Brain pericyte (primary cell): ENCODE measurements around the gene CEMP1.

Source experiments
- DNase-seq: peaks from one replicate; pipeline ENCODE4 v3.0.0-alpha.2; 2012; ENCODE audit warnings: low read depth, low spot score

The CEMP1 gene

GRCh38 chr16:2520097-2520783, 11.0 kb downstream of the CEMP1 start, which contains the start of gene AMDHD2:
Gene AMDHD2, plus strand, starts transcription at chr16:2520371. Its CDS starts 88 bp downstream, at chr16:2520459.
- DNase-seq: no peak

- DNase-seq: no peak
These were observed 11.5 kb downstream of the CEMP1 start for GRCh38 chr16:2519711-2520080.

- DNase-seq: no peak
These were observed 12.1 kb downstream of the CEMP1 start for GRCh38 chr16:2518823-2519710.

- no peak for DNase-seq
These were observed 13.1 kb downstream of the CEMP1 start for GRCh38 chr16:2517954-2518605.

GRCh38 chr16:2516391-2517240, 14.6 kb downstream of the CEMP1 start:
- no peak for DNase-seq

- DNase-seq: no peak
These were observed 15.9 kb downstream of the CEMP1 start for GRCh38 chr16:2515180-2515851.

GRCh38 chr16:2514333-2515179, 16.7 kb downstream of the CEMP1 start:
- DNase-seq: no peak

- DNase-seq: no peak
These were observed 17.5 kb downstream of the CEMP1 start, which contains the start of gene ATP6V0C for GRCh38 chr16:2513405-2514332. Gene ATP6V0C, plus strand, starts transcription at chr16:2513952. Its CDS starts 152 bp downstream, at chr16:2514104.

- DNase-seq: no peak
These were observed 18.3 kb downstream of the CEMP1 start for GRCh38 chr16:2512735-2513404.

- no peak for DNase-seq
These were observed 19.0 kb downstream of the CEMP1 start for GRCh38 chr16:2511996-2512734.

GRCh38 chr16:2511128-2511800, 19.9 kb downstream of the CEMP1 start:
- DNase-seq: no peak

GRCh38 chr16:2508722-2509400, 22.3 kb downstream of the CEMP1 start:
- DNase-seq: no peak

GRCh38 chr16:2507665-2508064, 23.5 kb downstream of the CEMP1 start:
- DNase-seq: no peak

- DNase-seq: no peak
These were observed 24.1 kb downstream of the CEMP1 start for GRCh38 chr16:2507052-2507659.

- no peak for DNase-seq
These were observed 25.5 kb downstream of the CEMP1 start for GRCh38 chr16:2505695-2506094.
